Bone marrow (tissue), 2 donors: ENCODE results near the gene MED15.
A peak's percentile ranks its signal among the peaks of the same experiment; 100 is the strongest.
"Not testable (repeated sequence)": the region's sequence is repeated elsewhere in the genome, so short reads cannot be mapped to it uniquely, and the experiment has no call there.

Experiments used
- DNase-seq, 2 donors: peaks; one replicate each; lab custom pipeline; 2025; lab: John Stamatoyannopoulos, UW

Gene MED15

GRCh38 chr22:20484948-20485683 is 22.3 kb upstream of the MED15 start:
- no peak for DNase-seq

- DNase-seq, result no peak
Observed at GRCh38 chr22:20486229-20486628, 21.2 kb upstream of the MED15 start.

GRCh38 chr22:20487715-20488114 is 19.7 kb upstream of the MED15 start:
- DNase-seq, result no peak

DNA sequence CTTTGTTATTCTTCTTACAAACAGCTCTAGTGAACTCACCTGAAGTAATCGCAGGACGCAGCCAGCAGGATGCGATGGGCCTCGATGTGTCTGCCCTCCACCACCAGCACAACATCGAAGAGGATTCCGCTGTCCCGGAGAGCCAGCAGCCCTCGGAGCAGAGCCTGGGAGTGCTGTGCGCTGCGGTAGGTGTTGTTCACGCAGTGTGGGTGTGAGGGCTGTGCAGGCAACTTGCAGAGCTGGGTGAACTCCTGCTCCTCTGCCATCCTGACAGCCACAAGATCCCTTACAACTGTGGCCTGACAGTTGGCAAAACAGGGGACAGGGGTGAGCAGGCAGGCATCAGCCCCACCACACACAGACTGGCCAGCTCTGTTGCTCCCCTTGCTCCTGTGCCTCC is 18.5 kb upstream of the MED15 start:
- DNase-seq, result no peak

- no peak for DNase-seq
Observed at GRCh38 chr22:20490183-20490940, 17.0 kb upstream of the MED15 start.

- DNase-seq, result no peak
Observed at GRCh38 chr22:20490941-20491307, 16.5 kb upstream of the MED15 start.

DNA sequence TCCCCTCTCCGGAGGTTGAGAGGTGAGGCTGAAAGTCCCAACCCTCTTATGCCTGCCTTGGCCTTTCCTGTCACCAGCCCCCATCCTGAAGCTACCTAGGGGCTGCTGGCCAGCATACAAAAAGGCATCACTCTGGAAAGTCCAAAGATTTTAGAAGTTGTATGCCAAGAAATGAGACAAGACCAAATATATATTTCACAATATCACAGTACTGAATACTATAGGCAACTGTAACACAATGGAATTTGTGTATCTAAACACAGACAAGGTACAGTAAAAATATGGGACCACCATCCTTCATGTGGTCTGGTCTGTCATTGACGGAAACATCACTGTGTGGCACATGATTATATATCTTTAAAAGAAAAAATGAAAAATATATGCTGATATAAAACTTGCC is 16.1 kb upstream of the MED15 start:
- no peak for DNase-seq

DNA sequence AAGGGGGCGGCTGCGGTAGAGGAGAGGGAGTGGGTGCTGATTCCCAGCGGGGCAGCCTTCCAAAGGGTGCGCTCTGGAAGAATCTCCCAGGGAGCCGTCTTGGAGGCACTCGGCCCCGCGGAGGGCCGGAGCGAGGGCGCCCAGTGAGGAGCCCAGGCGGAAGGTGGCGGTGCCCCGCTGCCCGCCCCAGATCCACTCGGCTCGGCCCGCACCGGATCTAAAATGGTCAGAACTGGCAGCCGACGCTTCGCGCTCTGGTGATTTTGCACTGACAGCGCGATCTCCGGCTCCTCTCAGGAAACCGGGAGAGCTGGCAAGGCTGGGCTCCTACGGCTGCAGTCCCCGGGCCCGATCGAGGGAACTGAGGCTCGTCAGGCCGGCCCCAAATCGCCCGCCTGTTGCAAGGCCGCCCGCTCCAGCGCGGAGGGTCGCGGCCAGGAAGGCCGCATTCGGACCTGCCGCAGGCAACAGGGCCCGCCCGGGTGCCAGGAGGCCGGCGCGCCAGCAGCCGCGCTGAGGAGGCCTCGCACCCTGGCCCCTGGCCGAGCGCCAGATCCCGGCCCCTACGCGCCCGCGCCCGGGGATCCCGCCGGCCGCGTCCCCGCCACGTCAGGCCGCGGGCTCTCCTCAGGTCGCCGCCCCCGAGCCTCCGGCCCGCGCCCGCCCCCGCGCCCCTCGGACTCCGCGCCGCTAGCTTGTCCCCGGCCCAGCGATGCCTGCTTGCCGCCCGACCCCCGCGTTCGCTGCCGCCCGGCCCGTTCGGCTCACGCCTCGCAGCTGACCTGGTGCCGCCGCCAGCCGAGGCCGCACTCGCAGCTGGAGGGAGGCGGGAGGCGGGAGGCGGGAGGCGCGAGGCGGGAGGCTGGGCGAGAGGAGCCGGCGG is 12.2 kb upstream of the MED15 start, which contains the start of gene KLHL22:
Gene KLHL22 (minus strand): TSS at position 818 of the 883 bp plus-strand sequence. CDS start 6,584 bp downstream, outside the sequence.
- DNase-seq, result peak in 1 of 2 donors; percentile 52

DNA sequence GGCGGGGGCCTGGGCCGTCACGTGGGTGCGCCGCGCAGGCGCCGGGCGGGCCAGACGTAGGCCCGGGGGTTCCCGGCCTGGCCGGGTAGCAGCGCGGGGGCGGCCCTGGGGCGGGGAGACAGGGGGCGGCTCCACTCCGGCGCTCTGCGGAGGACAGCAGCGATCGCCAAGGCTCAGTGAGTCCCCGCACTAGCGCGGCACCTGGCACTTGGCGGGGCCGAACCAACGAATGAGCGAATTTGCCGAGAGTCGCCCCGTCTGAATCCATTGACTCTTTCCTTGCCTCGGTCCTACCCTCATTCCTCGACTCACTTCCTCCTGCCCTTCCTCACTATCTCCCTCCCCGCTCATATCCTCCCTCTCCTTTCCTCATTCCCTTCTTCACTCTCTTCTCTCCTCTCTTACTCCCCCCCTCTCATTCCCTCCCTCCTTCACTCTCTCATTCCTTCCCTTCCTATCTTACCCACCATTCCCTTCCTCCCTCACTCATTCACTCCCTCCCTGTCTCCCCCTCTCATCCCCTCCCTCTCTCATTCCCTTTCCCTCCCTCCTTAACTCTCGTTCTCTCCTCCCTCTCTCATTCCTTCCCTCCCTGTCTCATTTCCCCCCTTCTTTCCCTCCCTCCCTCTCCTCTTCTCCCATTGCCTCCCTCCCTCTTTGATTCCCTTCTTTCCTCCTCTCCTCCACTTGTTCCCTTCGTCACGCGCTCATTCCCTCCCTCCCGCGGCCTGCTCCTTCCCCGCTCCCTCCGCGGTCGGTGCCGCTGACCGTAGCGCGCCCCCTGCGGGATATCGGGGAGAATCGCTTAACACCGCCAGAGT is 11.3 kb upstream of the MED15 start:
- DNase-seq, result peak; percentile 54 to 81

DNA sequence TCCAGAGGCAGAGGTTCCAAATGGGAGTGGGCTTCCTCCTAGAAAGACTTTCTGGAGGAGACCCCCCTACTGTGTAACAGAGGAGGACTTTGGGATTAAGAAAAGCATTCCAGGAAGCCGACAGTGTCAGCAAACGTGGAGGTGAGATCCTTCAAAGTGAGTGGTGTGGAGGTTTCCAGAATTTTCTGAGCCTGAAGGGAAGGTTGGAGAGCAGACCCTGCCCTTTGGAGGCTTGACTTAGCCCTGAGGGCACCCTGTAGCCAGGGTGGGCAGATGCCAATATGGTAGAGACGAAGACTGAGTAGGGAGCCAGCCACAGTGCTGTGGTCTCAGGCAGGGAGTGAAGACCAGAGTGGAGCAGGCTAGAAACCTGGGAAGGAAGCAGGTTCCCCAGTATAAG is 10.0 kb upstream of the MED15 start:
- DNase-seq, result no peak

DNA sequence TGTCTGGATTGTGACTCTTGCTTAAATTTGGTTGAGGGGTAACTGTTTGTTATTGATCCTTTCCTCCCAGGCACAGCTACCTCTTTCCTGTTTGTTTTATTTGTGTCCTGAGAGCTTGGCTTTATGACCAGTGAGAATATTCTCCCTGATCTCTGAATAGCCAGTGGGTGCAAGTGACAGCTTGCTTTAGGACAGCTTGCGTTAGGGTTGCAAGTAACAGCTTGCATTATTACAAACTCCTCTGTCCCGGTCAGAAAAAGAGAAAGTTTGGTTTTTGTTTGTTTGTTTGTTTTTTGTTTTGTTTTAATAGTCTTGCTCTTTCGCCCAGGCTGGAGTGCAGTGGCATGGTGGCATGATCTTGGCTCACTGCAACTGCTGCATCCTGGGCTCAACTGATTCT is 8.5 kb upstream of the MED15 start:
- no peak for DNase-seq

- no peak for DNase-seq
Observed at GRCh38 chr22:20499769-20500168, 7.6 kb upstream of the MED15 start.

DNA sequence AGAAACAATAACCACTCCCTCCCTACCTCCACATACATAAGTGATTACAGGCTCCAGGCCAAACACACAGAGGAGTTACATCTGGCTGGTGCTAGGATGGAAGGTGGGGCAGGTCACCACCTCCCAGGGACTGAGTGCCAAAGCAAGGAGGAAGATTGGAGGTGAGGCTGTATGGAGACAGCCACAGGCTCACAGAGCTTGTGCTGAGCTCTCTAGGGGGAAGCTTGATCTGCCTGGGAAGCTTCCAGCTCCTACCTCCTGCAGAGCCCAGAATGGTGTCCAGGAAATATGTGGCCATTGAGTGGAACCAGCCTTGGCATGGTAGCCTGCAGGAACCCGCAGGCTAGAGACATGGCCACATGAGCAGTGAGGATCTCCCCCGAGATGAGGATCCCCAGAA is 3.6 kb upstream of the MED15 start:
- DNase-seq, result no peak

- DNase-seq, result not testable (repeated sequence)
Observed at GRCh38 chr22:20504293-20504922, 3.0 kb upstream of the MED15 start.

DNA sequence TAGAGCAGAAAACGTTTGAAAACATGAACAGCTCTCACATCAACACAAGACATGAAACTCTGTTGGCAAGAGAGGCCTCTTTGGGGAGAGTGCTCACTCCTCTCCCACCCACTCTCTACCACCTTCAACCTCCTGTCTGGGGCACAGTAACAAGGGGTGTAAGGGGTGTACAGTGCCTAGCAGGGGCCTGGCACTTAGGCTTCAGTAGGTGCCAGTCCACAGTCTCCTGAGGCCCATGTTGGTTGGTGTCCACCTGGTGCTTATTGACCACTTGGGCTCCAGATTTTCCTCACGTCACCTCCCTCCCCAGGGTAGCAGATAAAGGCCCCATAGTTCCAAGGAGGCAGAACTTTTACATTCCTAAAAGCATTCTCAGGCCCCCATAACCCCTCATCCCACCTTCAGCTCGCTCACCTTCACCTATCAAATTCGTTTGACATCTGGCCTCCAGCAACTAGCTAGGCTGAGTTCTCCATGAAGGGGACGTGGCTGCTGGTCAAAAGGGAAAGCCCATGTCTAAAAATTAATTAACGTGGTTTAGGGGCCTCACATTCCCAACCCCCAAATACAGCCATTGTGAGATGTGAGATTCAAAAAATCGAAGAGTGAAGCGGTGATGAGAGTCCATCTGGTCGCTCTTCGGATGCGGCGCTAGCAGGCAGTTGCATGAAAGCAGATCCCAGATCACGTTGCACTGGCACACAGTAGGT is 712 bp upstream of the MED15 start:
- DNase-seq, result no peak

- not testable (repeated sequence) for DNase-seq
Observed at GRCh38 chr22:20508067-20508755, 801 bp downstream of the MED15 start.

- DNase-seq, result no peak
Observed at GRCh38 chr22:20508815-20509271, 1.4 kb downstream of the MED15 start.

DNA sequence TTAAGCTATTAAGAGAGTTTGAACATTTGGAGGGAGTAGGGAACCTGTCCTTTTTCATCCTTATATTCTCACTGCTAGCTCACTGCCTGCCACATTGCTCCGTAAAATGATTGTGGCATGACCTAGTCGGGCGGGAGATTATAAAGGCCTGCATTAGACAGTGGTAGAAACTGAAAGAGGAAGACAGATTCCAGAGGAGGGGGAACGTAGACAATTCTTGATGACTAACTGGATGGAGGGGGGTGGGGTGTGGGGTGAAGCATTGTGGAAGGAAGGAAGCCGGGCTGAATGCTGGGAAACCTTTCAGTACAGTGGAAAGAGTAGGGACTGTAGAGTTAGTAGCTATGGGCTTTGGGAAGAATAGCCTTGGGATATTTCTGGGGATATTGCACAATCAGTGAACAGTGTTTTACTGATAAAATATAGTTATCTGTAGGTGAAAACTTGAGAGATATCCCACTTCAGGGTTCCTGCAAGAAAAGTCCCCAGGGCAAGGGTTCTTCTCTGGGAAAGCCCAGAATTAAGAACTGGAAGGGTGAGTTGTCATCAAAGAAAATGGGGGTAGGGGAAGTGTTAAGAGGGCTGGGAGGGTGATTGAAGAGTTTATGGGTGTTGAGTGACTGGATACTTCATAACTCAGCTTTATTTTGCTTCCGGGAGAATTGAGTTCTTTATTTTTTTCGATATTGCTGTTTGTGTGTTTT is 2.1 kb downstream of the MED15 start:
- peak; percentile 38 to 93 for DNase-seq
